Neutrophil (primary cell): ENCODE results near the gene PTAR1.
"Not testable (repeated sequence)": the region's sequence is repeated elsewhere in the genome, so short reads cannot be mapped to it uniquely, and the experiment has no call there.

Experiments used
- H3K27ac ChIP-seq: fragments of 200-600 bp; sonication (generic); 2 replicates; pipeline ENCODE4 v1.5.1; 2016; ENCODE audit warnings: mild to moderate bottlenecking, moderate library complexity
- H3K27me3 ChIP-seq: fragments of 200-600 bp; sonication (generic); 2 replicates; pipeline ENCODE4 v1.6.0; 2016; ENCODE audit warnings: mild to moderate bottlenecking
- H3K36me3 ChIP-seq: fragments of 200-600 bp; sonication (generic); 2 replicates; pipeline ENCODE4 v1.5.1; 2017
- H3K4me1 ChIP-seq, 2 experiments: fragments of 200-600 bp in 1 of 2; sonication (generic) in 1 of 2; 1 replicate in 1 of 2; 2 replicates in 1 of 2; pipeline versions ENCODE4 v1.5.1 to v1.6.1; 2013 to 2016; ENCODE audit warnings: low read depth in 1 of 2, low read length in 1 of 2, mild to moderate bottlenecking in 1 of 2, moderate library complexity in 1 of 2; ENCODE audit not compliant: control insufficient read depth in 1 of 2, insufficient read depth in 1 of 2
- H3K4me3 ChIP-seq, 2 experiments: fragments of 200-600 bp in 1 of 2; sonication (generic) in 1 of 2; 1 replicate in 1 of 2; 2 replicates in 1 of 2; pipeline ENCODE4 v1.5.1; 2013 to 2016; ENCODE audit warnings: low read depth in 1 of 2, low read length in 1 of 2, mild to moderate bottlenecking in 1 of 2, moderate library complexity in 1 of 2
- H3K9me3 ChIP-seq: fragments of 200-600 bp; sonication (generic); 2 replicates; pipeline ENCODE4 v1.5.1; 2016
- TF ChIP-seq, protein P1 (sequence below): fragments of 200-600 bp; sonication (generic); IDR thresholded peaks from 2 replicates; pipeline ENCODE4 v1.5.1; 2016; ENCODE audit warnings: antibody characterized with exemption

Gene PTAR1

DNA sequence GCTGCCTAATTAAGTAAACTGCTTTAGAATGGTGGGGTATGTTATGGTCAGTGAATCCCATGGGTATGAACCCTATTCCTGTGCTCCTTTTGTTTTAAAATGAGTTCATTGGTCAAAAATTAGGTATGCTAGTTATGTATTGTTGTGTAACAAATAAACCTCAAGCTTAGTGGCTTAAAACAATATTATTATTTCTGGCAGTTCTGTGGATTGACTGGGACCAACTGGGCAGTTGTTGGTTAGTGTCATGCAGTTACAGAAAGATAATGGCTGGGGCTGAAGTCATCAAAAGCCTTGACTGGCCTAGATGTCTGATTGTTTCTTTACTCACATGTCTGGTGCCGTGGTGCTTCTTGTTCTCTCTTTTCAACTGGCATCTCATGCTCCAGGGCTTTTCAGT lies 8.9 kb upstream of the PTAR1 start:
- H3K4me1 ChIP-seq, result peaks cover 0 to 6% of the 10 kb centered on the region in 2 experiments
- no peaks in the 10 kb centered on the region for H3K27me3 ChIP-seq
- TF ChIP-seq, protein P1, sequence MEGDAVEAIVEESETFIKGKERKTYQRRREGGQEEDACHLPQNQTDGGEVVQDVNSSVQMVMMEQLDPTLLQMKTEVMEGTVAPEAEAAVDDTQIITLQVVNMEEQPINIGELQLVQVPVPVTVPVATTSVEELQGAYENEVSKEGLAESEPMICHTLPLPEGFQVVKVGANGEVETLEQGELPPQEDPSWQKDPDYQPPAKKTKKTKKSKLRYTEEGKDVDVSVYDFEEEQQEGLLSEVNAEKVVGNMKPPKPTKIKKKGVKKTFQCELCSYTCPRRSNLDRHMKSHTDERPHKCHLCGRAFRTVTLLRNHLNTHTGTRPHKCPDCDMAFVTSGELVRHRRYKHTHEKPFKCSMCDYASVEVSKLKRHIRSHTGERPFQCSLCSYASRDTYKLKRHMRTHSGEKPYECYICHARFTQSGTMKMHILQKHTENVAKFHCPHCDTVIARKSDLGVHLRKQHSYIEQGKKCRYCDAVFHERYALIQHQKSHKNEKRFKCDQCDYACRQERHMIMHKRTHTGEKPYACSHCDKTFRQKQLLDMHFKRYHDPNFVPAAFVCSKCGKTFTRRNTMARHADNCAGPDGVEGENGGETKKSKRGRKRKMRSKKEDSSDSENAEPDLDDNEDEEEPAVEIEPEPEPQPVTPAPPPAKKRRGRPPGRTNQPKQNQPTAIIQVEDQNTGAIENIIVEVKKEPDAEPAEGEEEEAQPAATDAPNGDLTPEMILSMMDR, result no peak
- no peaks in the 10 kb centered on the region for H3K9me3 ChIP-seq
- H3K36me3 ChIP-seq, result no peaks in the 10 kb centered on the region
- H3K27ac ChIP-seq, result no peak overlapping the region
- no peak overlapping the region for H3K4me3 ChIP-seq

DNA sequence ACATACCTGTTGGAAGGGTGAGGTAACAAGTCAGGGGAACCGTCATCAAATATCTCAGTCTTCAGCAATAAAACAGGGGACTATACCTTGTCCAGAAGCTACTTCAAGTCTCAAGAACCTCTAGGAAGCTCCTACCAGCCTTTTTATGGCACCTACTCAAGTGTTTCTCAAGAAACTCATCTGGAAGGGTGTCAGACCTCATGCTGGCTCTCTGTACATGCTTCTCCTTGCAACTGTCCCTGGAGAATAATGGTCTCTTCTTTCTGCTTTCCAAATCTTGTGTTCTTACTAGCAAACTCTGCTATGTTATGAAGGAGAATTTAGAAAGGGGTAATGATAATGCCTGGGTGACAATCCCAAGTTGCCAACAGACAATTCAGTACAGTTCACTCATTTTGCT lies 8.3 kb upstream of the PTAR1 start:
- Histone ChIP-seq H3K27me3 (no peaks in the 10 kb centered on the region), H3K36me3 (no peaks in the 10 kb centered on the region), H3K27ac (no peak overlapping the region), H3K4me3 (no peak overlapping the region), H3K4me1 (peaks cover 0 to 6% of the 10 kb centered on the region in 2 experiments), H3K9me3 (no peaks in the 10 kb centered on the region)
- TF ChIP-seq, protein P1, result no peak

DNA sequence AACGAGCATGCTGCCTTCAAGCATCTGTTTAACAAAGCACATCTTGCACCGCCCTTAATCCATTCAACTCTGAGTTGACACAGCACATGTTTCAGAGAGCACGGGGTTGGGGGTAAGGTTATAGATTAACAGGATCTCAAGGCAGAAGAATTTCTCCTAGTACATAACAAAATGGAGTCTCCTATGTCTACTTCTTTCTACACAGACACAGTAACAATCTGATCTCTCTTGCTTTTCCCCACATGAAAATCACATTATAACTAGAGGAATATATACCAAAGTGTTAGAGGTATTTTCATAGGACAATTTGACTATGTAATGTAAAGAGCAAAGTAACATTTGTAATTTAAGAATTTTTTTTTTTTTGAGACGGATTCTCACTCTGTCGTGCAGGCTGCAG lies 4.1 kb upstream of the PTAR1 start:
- H3K27ac ChIP-seq, H3K9me3 ChIP-seq, H3K27me3 ChIP-seq, H3K36me3 ChIP-seq, H3K4me3 ChIP-seq: not testable (repeated sequence)
- peaks cover 11 to 12% of the 10 kb centered on the region in 2 experiments for H3K4me1 ChIP-seq

DNA sequence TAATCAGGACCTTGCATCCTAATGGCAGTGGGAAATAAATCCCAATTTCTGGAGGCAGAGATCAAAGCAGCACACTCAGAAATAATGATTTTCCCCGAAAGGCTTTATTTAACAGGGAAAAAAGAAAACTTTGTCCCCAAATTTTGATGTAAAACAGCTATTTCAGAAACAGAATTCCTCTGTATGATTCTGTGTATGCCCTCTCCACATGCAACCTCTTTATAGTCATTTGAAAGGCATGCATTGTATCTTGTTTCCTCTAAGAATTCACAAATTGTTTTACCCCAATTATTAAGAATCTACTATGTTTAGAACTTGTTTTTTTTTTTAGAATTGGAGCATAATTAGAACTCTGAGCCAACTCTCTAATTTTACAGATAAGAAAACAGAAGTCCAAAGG lies 2.7 kb upstream of the PTAR1 start:
- TF ChIP-seq, protein P1, result no peak
- no peak overlapping the region for H3K4me3 ChIP-seq
- peaks cover 20 to 24% of the 10 kb centered on the region in 2 experiments for H3K4me1 ChIP-seq
- no peak overlapping the region for H3K27ac ChIP-seq
- no peaks in the 10 kb centered on the region for H3K9me3 ChIP-seq
- no peaks in the 10 kb centered on the region for H3K27me3 ChIP-seq
- peaks cover 5% of the 10 kb centered on the region for H3K36me3 ChIP-seq

DNA sequence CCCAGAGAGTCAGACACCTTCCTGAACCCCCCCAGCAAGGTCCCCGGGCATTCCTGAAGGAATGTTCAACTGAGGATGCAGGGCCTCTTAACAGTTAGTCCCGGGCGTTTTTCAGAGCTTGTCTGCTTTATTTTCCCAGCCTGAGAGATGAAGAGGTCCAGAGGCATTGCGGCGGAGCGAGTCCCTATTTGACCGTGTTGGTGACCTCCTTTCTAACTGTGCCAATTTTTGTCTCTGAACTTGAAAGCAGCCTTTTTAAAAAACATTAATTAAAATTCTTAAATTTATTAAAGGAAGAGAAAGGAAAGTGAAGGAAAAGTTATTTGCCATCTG lies 433 bp upstream of the PTAR1 start:
- Histone ChIP-seq H3K27me3 (no peaks in the 10 kb centered on the region), H3K4me3 (peak overlapping the region; percentile 96 to 97), H3K36me3 (peaks cover 5% of the 10 kb centered on the region), H3K4me1 (peaks cover 20 to 27% of the 10 kb centered on the region in 2 experiments), H3K9me3 (no peaks in the 10 kb centered on the region), H3K27ac (peak overlapping the region; percentile 95)
- TF ChIP-seq, protein P1, result no peak

DNA sequence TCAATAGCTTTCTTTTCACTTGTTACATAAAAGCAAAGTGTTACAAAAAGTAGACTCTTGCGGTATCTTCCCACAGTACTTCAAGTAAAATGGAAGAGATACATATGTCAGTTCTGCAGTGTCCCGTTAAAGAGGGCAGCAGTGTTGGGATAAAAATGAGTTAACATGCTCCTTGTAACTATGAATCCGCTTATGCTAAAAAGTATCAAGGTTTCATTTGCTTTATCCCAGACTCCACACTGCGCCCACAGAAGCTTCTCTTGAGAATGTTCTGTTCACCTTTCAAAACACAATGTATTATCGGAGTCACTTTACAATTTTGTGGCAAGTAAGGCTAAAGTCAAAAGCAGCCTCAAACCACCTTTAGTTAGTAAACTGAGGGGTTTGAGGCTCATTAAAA lies 790 bp downstream of the PTAR1 start:
- H3K4me1 ChIP-seq, result peaks cover 20 to 27% of the 10 kb centered on the region in 2 experiments
- TF ChIP-seq, protein P1, result no peak
- H3K36me3 ChIP-seq, result peaks cover 5% of the 10 kb centered on the region
- H3K4me3 ChIP-seq, result peak overlapping the region; percentile 96 to 97
- H3K27ac ChIP-seq, result peak overlapping the region; percentile 95
- no peaks in the 10 kb centered on the region for H3K27me3 ChIP-seq
- H3K9me3 ChIP-seq, result no peaks in the 10 kb centered on the region
